Large intestine (tissue), 3 donors: Measurements from ENCODE around the gene ZNF283. TPM values are rescaled to one million over a fixed set of nuclear protein-coding genes. Genes with fewer than 3 reads are reported as not detected.
"Not testable (repeated sequence)": the region's sequence is repeated elsewhere in the genome, so short reads cannot be mapped to it uniquely, and the experiment has no call there.

Experiments used
- DNase-seq, 2 donors: peaks; one replicate each; pipeline versions ENCODE4 v3.0.0 to v3.0.0-alpha.2; 2013
- H3K27ac ChIP-seq: one replicate; pipeline ENCODE4 v1.5.1; 2013; ENCODE audit warnings: low read length
- H3K27me3 ChIP-seq: 2 replicates; pipeline ENCODE4 v1.6.1; 2013; ENCODE audit warnings: low read length; ENCODE audit not compliant: control insufficient read depth, insufficient read depth
- H3K36me3 ChIP-seq: 2 replicates; pipeline ENCODE4 v1.6.1; 2013; ENCODE audit warnings: low read length; ENCODE audit not compliant: control insufficient read depth, insufficient read depth
- H3K4me1 ChIP-seq: one replicate; pipeline ENCODE4 v1.6.1; 2013; ENCODE audit warnings: low read length; ENCODE audit not compliant: control insufficient read depth, insufficient read depth
- H3K4me3 ChIP-seq: one replicate; pipeline ENCODE4 v1.5.1; 2013; ENCODE audit warnings: low read length
- H3K9me3 ChIP-seq: one replicate; pipeline ENCODE4 v1.6.1; 2013; ENCODE audit warnings: mild to moderate bottlenecking, low read depth, low read length, moderate library complexity; ENCODE audit not compliant: control insufficient read depth
- WGBS: methylation state at CpG from one replicate; pipeline ENCODE4 v1.1.5; 2013; ENCODE audit warnings: low lambda C conversion rate; ENCODE audit not compliant: insufficient coverage; 5-methylcytosine and 5-hydroxymethylcytosine counted together
- polyA plus RNA-seq: library from polyadenylated mRNA; unstranded; fragments of 120-200 nt; gene quantifications from one replicate; pipeline ENCODE4 v1.2.1, GENCODE V29; 2013

The ZNF283 gene
- polyA plus RNA-seq, 1 donor, result 15.8 TPM

GRCh38 chr19:43814663-43815352 is 12.3 kb upstream of the ZNF283 start:
- peaks cover 6% of the 10 kb centered on the region for H3K27me3 ChIP-seq
- 73% methylated on average over 2 of the region's 5 CpGs for WGBS
- no peak overlapping the region for H3K27ac ChIP-seq
- H3K9me3 ChIP-seq, result no peaks in the 10 kb centered on the region
- DNase-seq, result no peak
- no peaks in the 10 kb centered on the region for H3K36me3 ChIP-seq
- no peak overlapping the region for H3K4me3 ChIP-seq
- H3K4me1 ChIP-seq, result no peaks in the 10 kb centered on the region

- peaks cover 23% of the 10 kb centered on the region for H3K27me3 ChIP-seq
- H3K27ac ChIP-seq, H3K4me3 ChIP-seq, DNase-seq, H3K9me3 ChIP-seq, H3K36me3 ChIP-seq, H3K4me1 ChIP-seq: not testable (repeated sequence)
- no CpG with 5 or more reads among the region's 1 CpG for WGBS
These were observed 9.7 kb upstream of the ZNF283 start for GRCh38 chr19:43817454-43817853.

- peaks cover 23% of the 10 kb centered on the region for H3K27me3 ChIP-seq
- DNase-seq, result no peak
- no peak overlapping the region for H3K4me3 ChIP-seq
- H3K4me1 ChIP-seq, result peaks cover 5% of the 10 kb centered on the region
- no peaks in the 10 kb centered on the region for H3K9me3 ChIP-seq
- H3K36me3 ChIP-seq, result no peaks in the 10 kb centered on the region
- WGBS, result no CpG with 5 or more reads among the region's 5 CpGs
- no peak overlapping the region for H3K27ac ChIP-seq
These were observed 8.6 kb upstream of the ZNF283 start for GRCh38 chr19:43818500-43818899.

- H3K27me3 ChIP-seq, result peaks cover 23% of the 10 kb centered on the region
- H3K4me3 ChIP-seq, result peak overlapping the region; percentile 36
- WGBS, result no CpG with 5 or more reads among the region's 48 CpGs
- H3K9me3 ChIP-seq, result no peaks in the 10 kb centered on the region
- peak in 1 of 2 donors; percentile 44 for DNase-seq
- peaks cover 5% of the 10 kb centered on the region for H3K4me1 ChIP-seq
- H3K36me3 ChIP-seq, result no peaks in the 10 kb centered on the region
- no peak overlapping the region for H3K27ac ChIP-seq
These were observed 6.8 kb upstream of the ZNF283 start for GRCh38 chr19:43820098-43820883.

- WGBS, result 0% methylated on average over 1 of the region's 5 CpGs
- Histone ChIP-seq H3K27ac (no peak overlapping the region), H3K36me3 (no peaks in the 10 kb centered on the region), H3K4me3 (peak overlapping the region; percentile 36), H3K9me3 (no peaks in the 10 kb centered on the region), H3K27me3 (peaks cover 25% of the 10 kb centered on the region), H3K4me1 (peaks cover 5% of the 10 kb centered on the region)
- no peak for DNase-seq
These were observed 6.3 kb upstream of the ZNF283 start for GRCh38 chr19:43820884-43821215.

- H3K4me3 ChIP-seq, H3K27ac ChIP-seq, DNase-seq, H3K9me3 ChIP-seq, H3K4me1 ChIP-seq, H3K36me3 ChIP-seq: not testable (repeated sequence)
- 100% methylated on average over 2 of the region's 3 CpGs for WGBS
- H3K27me3 ChIP-seq, result peaks cover 28% of the 10 kb centered on the region
These were observed 3.3 kb upstream of the ZNF283 start for GRCh38 chr19:43823856-43824255.

- 47% methylated on average over 3 of the region's 4 CpGs for WGBS
- not testable (repeated sequence) for H3K4me1 ChIP-seq, H3K36me3 ChIP-seq, H3K27ac ChIP-seq, DNase-seq, H3K9me3 ChIP-seq, H3K4me3 ChIP-seq
- peaks cover 25% of the 10 kb centered on the region for H3K27me3 ChIP-seq
These were observed 2.5 kb upstream of the ZNF283 start for GRCh38 chr19:43824572-43824971.

GRCh38 chr19:43839139-43839538 is 12.0 kb downstream of the ZNF283 start:
- H3K36me3 ChIP-seq, result peaks cover 62% of the 10 kb centered on the region
- DNase-seq, result peak in 1 of 2 donors; percentile 21
- no peak overlapping the region for H3K4me3 ChIP-seq
- no peaks in the 10 kb centered on the region for H3K27me3 ChIP-seq
- H3K4me1 ChIP-seq, result no peaks in the 10 kb centered on the region
- peaks cover 63% of the 10 kb centered on the region for H3K9me3 ChIP-seq
- no peak overlapping the region for H3K27ac ChIP-seq

- no peaks in the 10 kb centered on the region for H3K4me1 ChIP-seq
- peaks cover 52% of the 10 kb centered on the region for H3K36me3 ChIP-seq
- H3K27me3 ChIP-seq, result no peaks in the 10 kb centered on the region
- no peak overlapping the region for H3K27ac ChIP-seq
- no peak for DNase-seq
- H3K4me3 ChIP-seq, result no peak overlapping the region
- 100% methylated on average over 1 of the region's 2 CpGs for WGBS
- H3K9me3 ChIP-seq, result peaks cover 67% of the 10 kb centered on the region
These were observed 14.9 kb downstream of the ZNF283 start for GRCh38 chr19:43842007-43842406.

GRCh38 chr19:43847246-43847645 is 20.1 kb downstream of the ZNF283 start:
- H3K4me1 ChIP-seq, result no peaks in the 10 kb centered on the region
- WGBS, result 100% methylated on average over 1 of the region's 1 CpG
- no peaks in the 10 kb centered on the region for H3K27me3 ChIP-seq
- H3K27ac ChIP-seq, result no peak overlapping the region
- DNase-seq, result no peak
- no peak overlapping the region for H3K4me3 ChIP-seq
- H3K36me3 ChIP-seq, result peaks cover 33% of the 10 kb centered on the region
- H3K9me3 ChIP-seq, result peaks cover 49% of the 10 kb centered on the region

GRCh38 chr19:43847884-43848283 is 20.8 kb downstream of the ZNF283 start:
- H3K36me3 ChIP-seq, result peaks cover 27% of the 10 kb centered on the region
- WGBS, result 100% methylated on average over 1 of the region's 4 CpGs

More at GRCh38 chr19:43847884-43848283, 20.8 kb downstream of the ZNF283 start:
- peaks cover 48% of the 10 kb centered on the region for H3K9me3 ChIP-seq
- H3K27me3 ChIP-seq, result no peaks in the 10 kb centered on the region
- no peak overlapping the region for H3K27ac ChIP-seq
- no peaks in the 10 kb centered on the region for H3K4me1 ChIP-seq
- no peak for DNase-seq
- no peak overlapping the region for H3K4me3 ChIP-seq
